OCI-LY3 (cell line): ENCODE results near the gene PCBP3.

Experiments
- H2AFZ ChIP-seq: fragments of 200-600, 300-600 bp; shearing (Covaris generic); 2 replicates; pipeline ENCODE4 v1.6.0; 2014; ENCODE audit warnings: antibody characterized with exemption, low read depth, low read length
- H3K27ac ChIP-seq: fragments of 200-600, 300-600 bp; sonication (generic); 2 replicates; pipeline ENCODE4 v1.5.1; 2014; ENCODE audit warnings: mild to moderate bottlenecking, low read length, moderate library complexity, mixed read lengths
- H3K27me3 ChIP-seq: fragments of 200-600, 300-600 bp; sonication (generic); 2 replicates; pipeline ENCODE4 v1.6.1; 2014; ENCODE audit warnings: low read depth, low read length, mixed read lengths
- H3K36me3 ChIP-seq: fragments of 200-600, 300-600 bp; sonication (generic); replicated peaks from 2 replicates; pipeline ENCODE3; 2014; ENCODE audit warnings: low read depth, low read length, mixed read lengths
- H3K4me1 ChIP-seq: fragments of 300-600, 200-600 bp; sonication (generic); 2 replicates; pipeline ENCODE4 v1.6.1; 2014; ENCODE audit warnings: low read length, mixed read lengths
- H3K4me2 ChIP-seq: fragments of 200-600, 300-600 bp; sonication (generic); 2 replicates; pipeline ENCODE4 v1.6.1; 2014; ENCODE audit warnings: low read length, mixed read lengths
- H3K4me3 ChIP-seq: fragments of 300-600, 200-600 bp; sonication (generic); 2 replicates; pipeline ENCODE4 v1.5.1; 2014; ENCODE audit warnings: antibody characterized with exemption, mild to moderate bottlenecking, low read length, moderate library complexity
- H3K79me2 ChIP-seq: fragments of 300-600, 200-600 bp; shearing (Covaris generic); 2 replicates; pipeline ENCODE4 v1.6.1; 2014; ENCODE audit warnings: mild to moderate bottlenecking, low read length, mixed read lengths
- H3K9ac ChIP-seq: fragments of 300-600, 200-600 bp; shearing (Covaris generic); 2 replicates; pipeline ENCODE4 v1.6.0; 2014; ENCODE audit warnings: mild to moderate bottlenecking, low read length, moderate library complexity
- H3K9me3 ChIP-seq: fragments of 200-600, 300-600 bp; shearing (Covaris generic); 2 replicates; pipeline ENCODE4 v1.6.1; 2014; ENCODE audit warnings: low read length, mixed read lengths; ENCODE audit not compliant: insufficient read depth
- H4K20me1 ChIP-seq: fragments of 200-600, 300-600 bp; sonication (generic); 2 replicates; pipeline ENCODE4 v1.6.1; 2016; ENCODE audit warnings: low read length, mixed read lengths; ENCODE audit not compliant: insufficient read depth
- CTCF ChIP-seq: fragments of 200-600, 300-600 bp; sonication (generic); IDR thresholded peaks from 2 replicates; pipeline ENCODE4 v1.5.1; 2014; ENCODE audit warnings: antibody characterized with exemption, low read length, low read depth
- EZH2phosphoT487 ChIP-seq: fragments of 200-600 bp; shearing (Covaris generic); IDR thresholded peaks from 2 replicates; pipeline ENCODE4 v1.6.1; 2018; ENCODE audit warnings: antibody characterized with exemption, mixed run types, low read depth

PCBP3 gene

DNA sequence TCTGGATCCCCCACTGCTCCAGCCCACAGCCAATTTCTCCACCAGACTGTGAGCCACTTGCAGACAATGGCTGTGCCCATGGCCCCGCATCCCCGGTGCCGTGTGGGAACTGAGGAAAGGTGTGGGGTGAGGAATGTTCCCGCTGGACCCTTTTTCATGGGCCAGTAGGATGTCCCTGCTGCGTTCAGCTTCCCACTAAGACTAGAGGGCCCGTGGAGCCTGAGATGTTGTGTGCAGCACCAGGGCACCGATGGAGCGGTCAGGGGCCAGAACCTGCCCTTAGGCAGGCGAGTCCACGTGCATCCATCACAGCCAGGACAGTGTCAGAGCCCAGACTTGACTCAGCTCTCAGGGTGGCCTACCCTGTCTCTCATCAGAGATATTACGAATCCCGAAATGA is 232.4 kb downstream of the PCBP3 start:
- Histone ChIP-seq H3K27ac (no peak overlapping the region), H3K36me3 (no peaks in the 10 kb centered on the region), H3K9ac (no peak overlapping the region), H3K4me2 (no peak overlapping the region), H4K20me1 (no peaks in the 10 kb centered on the region), H3K27me3 (no peaks in the 10 kb centered on the region), H2AFZ (no peak overlapping the region), H3K4me3 (no peak overlapping the region), H3K79me2 (no peaks in the 10 kb centered on the region), H3K4me1 (peaks cover 3% of the 10 kb centered on the region; the same call in 1 of the 2 replicates), H3K9me3 (no peaks in the 10 kb centered on the region)
- no peak for TF ChIP-seq EZH2phosphoT487
- no peak for TF ChIP-seq CTCF

- Histone ChIP-seq H3K9me3 (no peaks in the 10 kb centered on the region), H3K4me3 (no peak overlapping the region), H2AFZ (no peak overlapping the region), H4K20me1 (no peaks in the 10 kb centered on the region), H3K27ac (no peak overlapping the region), H3K4me1 (peaks cover 3% of the 10 kb centered on the region; the same call in 1 of the 2 replicates), H3K9ac (no peak overlapping the region), H3K36me3 (no peaks in the 10 kb centered on the region), H3K79me2 (no peaks in the 10 kb centered on the region), H3K27me3 (no peaks in the 10 kb centered on the region), H3K4me2 (no peak overlapping the region)
- TF ChIP-seq EZH2phosphoT487: no peak
- TF ChIP-seq CTCF: no peak
Measured at GRCh38 chr21:45876381-45877170, 233.1 kb downstream of the PCBP3 start.

DNA sequence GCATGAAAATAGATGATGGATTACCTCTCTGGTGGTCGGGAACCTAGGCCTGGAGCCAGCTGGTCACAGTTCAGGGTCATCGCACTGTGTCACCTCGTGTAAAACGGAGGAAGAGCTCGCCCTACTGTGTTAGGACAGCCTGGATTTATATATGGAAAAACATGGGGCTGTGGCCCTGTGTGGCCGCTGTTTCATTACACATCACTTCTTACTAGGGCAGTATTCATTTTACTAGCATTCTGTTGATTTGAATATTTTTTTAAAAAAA is 233.6 kb downstream of the PCBP3 start:
- Histone ChIP-seq H3K4me2 (no peak overlapping the region), H2AFZ (no peak overlapping the region), H3K27me3 (no peaks in the 10 kb centered on the region), H3K27ac (no peak overlapping the region), H3K4me3 (no peak overlapping the region), H3K79me2 (no peaks in the 10 kb centered on the region), H4K20me1 (no peaks in the 10 kb centered on the region), H3K4me1 (peaks cover 3% of the 10 kb centered on the region; the same call in 1 of the 2 replicates), H3K9me3 (no peaks in the 10 kb centered on the region), H3K36me3 (no peaks in the 10 kb centered on the region), H3K9ac (no peak overlapping the region)
- no peak for TF ChIP-seq EZH2phosphoT487
- TF ChIP-seq CTCF: no peak

DNA sequence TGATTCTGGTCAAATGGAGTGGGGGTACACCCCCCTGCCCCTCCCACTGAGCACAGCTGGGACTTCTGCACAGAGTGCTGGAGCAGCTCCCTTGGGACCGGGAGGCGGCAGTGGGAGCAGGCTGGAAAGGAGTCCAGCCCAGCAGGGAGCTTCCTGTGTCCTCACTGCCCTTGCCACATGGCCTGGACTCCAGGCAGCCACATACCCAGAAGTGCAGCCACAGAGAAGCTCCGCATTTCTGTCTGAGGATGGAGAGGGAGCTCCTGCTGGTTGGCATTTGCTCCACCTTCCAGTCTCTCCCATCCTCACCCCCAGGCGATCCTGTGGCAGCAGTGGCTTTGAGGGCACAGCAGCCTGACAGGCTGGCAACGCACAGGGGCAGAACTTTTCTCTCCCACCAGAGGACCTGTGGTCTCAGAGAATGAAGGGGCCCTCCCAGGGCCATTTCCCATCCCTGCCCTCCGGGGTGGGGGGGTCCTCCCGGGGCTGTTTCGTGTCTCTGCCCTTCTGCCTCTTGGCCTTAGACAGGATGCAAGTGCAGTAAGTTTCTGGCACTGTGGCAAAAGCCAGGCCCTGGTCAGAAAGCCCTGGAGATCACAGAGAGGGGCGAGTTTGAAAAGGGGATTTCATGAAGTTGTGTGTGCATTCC is 234.4 kb downstream of the PCBP3 start:
- no peak overlapping the region for H3K27ac ChIP-seq
- H3K27me3 ChIP-seq: no peaks in the 10 kb centered on the region
- H3K4me2 ChIP-seq: no peak overlapping the region

More for the DNA sequence above, 234.4 kb downstream of the PCBP3 start:
- H3K4me1 ChIP-seq: peaks cover 3% of the 10 kb centered on the region; the same call in 1 of the 2 replicates
- no peak overlapping the region for H3K4me3 ChIP-seq
- no peaks in the 10 kb centered on the region for H3K36me3 ChIP-seq
- H3K9me3 ChIP-seq: no peaks in the 10 kb centered on the region
- no peak overlapping the region for H3K9ac ChIP-seq
- H2AFZ ChIP-seq: no peak overlapping the region
- TF ChIP-seq EZH2phosphoT487 (no peak), CTCF (no peak)
- H3K79me2 ChIP-seq: no peaks in the 10 kb centered on the region
- no peaks in the 10 kb centered on the region for H4K20me1 ChIP-seq
